22Rv1 (cell line): Measurements from ENCODE around the gene WNT7A.

Experiments used
- ZFX ChIP-seq: fragments of 450-650 bp; IDR thresholded peaks from 2 replicates; pipeline ENCODE4 v1.6.1; 2017; ENCODE audit warnings: antibody characterized with exemption, borderline replicate concordance
- TF ChIP-seq, protein P1 (sequence below): fragments of 450-650 bp; IDR thresholded peaks from 2 replicates; pipeline ENCODE4 v1.5.1; 2017; ENCODE audit warnings: mild to moderate bottlenecking

GRCh38 chr3:13836658-13837587, 42.9 kb downstream of the WNT7A start:
- TF ChIP-seq ZFX = no peak
- TF ChIP-seq, protein P1, sequence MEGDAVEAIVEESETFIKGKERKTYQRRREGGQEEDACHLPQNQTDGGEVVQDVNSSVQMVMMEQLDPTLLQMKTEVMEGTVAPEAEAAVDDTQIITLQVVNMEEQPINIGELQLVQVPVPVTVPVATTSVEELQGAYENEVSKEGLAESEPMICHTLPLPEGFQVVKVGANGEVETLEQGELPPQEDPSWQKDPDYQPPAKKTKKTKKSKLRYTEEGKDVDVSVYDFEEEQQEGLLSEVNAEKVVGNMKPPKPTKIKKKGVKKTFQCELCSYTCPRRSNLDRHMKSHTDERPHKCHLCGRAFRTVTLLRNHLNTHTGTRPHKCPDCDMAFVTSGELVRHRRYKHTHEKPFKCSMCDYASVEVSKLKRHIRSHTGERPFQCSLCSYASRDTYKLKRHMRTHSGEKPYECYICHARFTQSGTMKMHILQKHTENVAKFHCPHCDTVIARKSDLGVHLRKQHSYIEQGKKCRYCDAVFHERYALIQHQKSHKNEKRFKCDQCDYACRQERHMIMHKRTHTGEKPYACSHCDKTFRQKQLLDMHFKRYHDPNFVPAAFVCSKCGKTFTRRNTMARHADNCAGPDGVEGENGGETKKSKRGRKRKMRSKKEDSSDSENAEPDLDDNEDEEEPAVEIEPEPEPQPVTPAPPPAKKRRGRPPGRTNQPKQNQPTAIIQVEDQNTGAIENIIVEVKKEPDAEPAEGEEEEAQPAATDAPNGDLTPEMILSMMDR = no peak
